ENCODE data around the gene PLGLB2.
"Not testable (repeated sequence)": the region's sequence is repeated elsewhere in the genome, so short reads cannot be mapped to it uniquely, and the experiment has no call there.

The PLGLB2 gene

DNA sequence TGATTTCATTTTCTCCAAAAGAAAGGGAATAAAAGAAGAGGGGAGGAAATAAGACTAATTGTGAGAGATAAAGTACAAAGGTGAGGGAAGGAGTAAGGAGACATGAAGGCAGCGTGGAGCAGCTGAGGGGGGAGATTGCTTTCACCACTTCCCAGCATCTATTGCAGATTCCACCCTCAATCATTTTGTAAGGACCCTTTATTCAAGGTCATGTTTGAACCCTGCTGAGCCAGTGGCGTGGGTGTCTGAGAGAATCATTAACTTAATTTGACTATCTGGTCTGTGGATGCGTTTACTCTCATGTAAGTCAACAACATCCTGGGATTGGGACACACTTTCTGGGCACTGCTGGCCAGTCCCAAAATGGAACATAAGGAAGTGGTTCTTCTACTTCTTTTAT lies at the start of gene PLGLB2:
PLGLB2 (plus strand) TSS at position 297 of the 400 bp plus-strand sequence; CDS start at position 364, 67 bp downstream.
- not testable (repeated sequence) for H3K36me3 ChIP-seq (ENCODE audit: control insufficient read depth, insufficient read depth, low read length); DNase-seq (ENCODE audit: extremely low read depth, insufficient read length)

DNA sequence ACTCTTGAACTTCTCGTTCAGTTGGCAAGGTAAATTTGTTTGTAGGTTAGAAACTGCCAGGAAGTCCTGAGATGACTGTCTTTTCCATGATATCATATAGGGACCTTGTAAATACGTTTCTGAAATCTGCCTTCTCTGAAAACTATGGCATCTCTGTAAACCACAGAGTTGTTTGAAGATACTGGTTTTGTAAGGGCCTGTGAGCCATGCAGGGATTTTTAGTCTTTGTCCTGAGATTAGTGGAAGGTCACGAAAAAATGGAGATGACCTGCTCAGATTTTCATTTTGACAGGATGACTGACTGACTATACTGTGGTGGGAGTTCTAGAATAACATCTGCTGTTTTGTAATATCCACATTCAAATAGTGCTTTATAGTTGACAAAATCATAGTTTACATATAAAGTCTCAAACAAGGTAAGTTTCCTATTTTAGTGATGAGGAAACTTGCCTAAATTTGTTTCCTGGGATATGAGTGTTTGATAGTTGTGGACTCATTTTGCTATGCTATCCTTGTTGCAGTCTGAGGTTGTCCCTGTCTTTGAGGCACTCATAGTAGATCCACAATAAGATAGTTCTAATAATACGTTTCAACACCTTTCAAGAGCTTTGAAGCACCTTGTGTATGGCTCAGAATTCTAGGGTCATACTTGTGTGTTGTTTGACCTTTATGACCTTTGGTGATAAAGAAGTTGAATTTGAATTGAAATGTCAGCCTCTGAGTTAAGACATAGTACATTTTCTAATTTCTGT lies 43.1 kb upstream of the PLGLB2 start:
- not testable (repeated sequence) for H3K27me3 ChIP-seq (replicated peaks; ENCODE audit: control insufficient read depth, insufficient read depth, low read length); H3K36me3 ChIP-seq (ENCODE audit: control insufficient read depth, insufficient read depth, low read length); DNase-seq (ENCODE audit: extremely low read depth, insufficient read length); H3K4me3 ChIP-seq (replicated peaks; ENCODE audit: low read depth, low read length)

More for the DNA sequence above, at the start of gene PLGLB2:
- H3K4me3 ChIP-seq (replicated peaks; ENCODE audit: low read depth, low read length); H3K27me3 ChIP-seq (replicated peaks; ENCODE audit: control insufficient read depth, insufficient read depth, low read length): not testable (repeated sequence)

DNA sequence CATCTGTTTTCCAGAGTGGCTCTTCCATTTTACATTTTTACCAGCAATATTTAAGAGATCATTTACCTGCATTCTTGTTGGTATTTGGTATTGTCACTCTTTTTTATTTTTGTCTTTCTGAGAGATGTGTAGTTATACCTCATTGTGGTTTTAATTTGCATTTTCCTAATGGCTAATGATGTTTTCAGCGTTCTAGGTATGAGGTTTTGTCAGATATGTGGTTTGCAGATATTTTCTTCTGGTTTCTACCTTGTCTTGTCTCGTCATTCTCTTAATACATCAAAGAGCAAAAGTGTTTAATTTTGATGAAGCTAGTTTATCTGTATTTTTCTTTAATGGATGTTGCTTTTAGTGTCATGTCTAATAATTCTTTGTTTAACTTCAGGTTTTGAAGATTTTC lies 39.5 kb upstream of the PLGLB2 start:
- not testable (repeated sequence) for DNase-seq (ENCODE audit: extremely low read depth, insufficient read length); H3K4me3 ChIP-seq (replicated peaks; ENCODE audit: low read depth, low read length); H3K36me3 ChIP-seq (ENCODE audit: control insufficient read depth, insufficient read depth, low read length); H3K27me3 ChIP-seq (replicated peaks; ENCODE audit: control insufficient read depth, insufficient read depth, low read length)

DNA sequence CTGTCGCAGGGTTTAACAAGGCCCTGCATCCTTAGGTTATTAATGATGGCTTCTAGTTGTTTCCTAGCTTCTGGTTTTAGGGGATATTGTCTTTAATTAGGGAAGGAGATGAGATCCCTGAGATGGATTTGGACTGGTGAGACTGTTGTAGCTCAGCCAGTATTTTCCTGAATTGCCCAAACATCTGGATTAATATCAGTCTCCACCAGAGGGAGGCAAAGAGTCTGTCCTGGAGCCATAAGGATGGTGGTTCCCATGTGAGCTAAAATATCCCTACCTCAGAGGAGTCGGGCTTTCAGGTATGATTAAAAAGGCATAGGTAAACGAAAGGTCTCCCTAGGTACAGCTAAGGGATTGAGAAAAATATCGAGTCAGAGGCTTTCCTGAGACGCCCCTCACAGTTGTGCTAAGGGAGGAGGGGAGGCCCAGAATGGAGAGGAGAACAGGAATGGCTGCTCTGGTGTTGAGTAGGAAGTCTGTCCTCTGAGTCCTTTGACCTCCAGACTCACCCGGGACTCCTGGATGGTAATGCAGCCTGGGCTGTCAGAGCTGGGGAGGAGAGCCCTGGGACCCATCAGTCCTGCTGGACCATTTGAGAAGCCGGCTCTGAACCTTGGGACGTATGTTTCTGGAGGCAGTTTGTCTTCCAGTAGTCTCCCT lies 19.8 kb upstream of the PLGLB2 start:
- DNase-seq (ENCODE audit: extremely low read depth, insufficient read length) = not testable (repeated sequence)

DNA sequence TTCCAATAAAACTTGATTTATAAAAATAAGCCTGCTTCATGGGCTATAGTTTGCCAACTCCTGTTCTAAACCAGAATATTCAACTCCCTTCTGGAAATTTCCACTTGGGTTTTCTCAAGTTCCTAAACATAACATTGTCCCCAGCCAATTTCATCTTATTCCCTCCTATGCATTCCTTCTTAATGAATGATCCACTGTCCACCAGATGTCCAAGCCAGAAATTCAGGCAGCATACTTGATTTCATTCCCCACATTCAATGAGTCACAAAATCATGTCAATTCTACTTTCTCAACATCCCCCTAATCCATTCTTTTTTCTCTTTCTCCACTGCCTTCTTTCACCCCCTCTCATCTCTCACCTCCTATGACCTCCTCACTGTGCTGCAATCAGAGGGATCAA lies 7.0 kb upstream of the PLGLB2 start:
- DNase-seq (ENCODE audit: extremely low read depth, insufficient read length); H3K27me3 ChIP-seq (replicated peaks; ENCODE audit: control insufficient read depth, insufficient read depth, low read length); H3K4me3 ChIP-seq (replicated peaks; ENCODE audit: low read depth, low read length); H3K36me3 ChIP-seq (ENCODE audit: control insufficient read depth, insufficient read depth, low read length): not testable (repeated sequence)

More for the DNA sequence above, 19.8 kb upstream of the PLGLB2 start:
- H3K36me3 ChIP-seq (ENCODE audit: control insufficient read depth, insufficient read depth, low read length); H3K27me3 ChIP-seq (replicated peaks; ENCODE audit: control insufficient read depth, insufficient read depth, low read length); H3K4me3 ChIP-seq (replicated peaks; ENCODE audit: low read depth, low read length): not testable (repeated sequence)

DNA sequence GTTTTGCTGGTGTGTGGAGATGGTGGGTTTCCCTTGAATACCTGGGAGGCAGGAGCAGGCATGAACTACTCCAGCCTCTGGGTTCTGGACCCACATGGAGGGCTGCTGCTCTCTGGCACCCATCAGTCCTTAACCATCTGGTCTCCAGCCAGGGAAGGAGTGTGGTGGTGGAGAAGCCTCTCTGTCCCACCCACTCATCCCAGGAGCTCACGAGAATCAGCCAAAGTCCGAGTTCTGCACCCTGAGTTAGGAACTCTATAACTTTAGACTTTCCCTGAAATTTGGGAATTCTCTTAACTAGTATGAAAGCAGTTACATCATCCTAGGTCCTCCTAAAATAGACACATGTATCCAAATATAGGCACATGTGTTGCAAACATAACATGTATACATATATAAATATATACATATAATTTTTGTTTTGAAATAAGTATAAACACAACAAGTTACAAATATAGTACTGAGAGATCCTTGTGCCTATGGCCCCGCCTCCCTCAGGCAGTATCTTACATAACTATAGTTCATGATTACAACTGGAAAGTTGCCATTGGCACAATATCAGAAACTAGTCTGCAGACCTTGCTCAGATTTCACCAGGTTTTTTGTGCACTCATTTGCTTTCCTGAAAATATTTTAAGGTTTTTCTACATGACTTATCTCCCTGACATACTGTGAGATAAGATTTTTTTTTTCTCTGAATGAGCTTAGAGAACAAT lies 5.3 kb upstream of the PLGLB2 start:
- H3K27me3 ChIP-seq (replicated peaks; ENCODE audit: control insufficient read depth, insufficient read depth, low read length); H3K36me3 ChIP-seq (ENCODE audit: control insufficient read depth, insufficient read depth, low read length); H3K4me3 ChIP-seq (replicated peaks; ENCODE audit: low read depth, low read length); DNase-seq (ENCODE audit: extremely low read depth, insufficient read length): not testable (repeated sequence)

DNA sequence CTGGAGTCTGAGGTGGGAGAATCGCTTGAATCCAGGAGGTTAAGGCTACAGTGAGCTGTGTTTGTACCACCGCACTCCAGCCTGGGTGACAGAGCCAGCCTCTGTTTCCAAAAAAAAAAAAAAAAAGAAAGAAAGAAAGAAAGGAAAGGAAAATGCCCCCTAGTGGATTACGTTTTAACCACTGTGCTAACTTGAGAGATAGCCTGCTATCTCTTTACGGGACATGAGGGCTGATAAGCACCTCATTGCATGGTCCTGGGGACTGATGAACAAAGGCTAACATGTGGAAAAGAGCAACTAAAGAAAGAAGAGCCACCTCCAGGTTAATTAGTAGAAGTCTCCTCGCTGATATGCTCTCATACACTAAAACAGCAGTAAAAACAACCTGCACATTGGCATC lies 4.2 kb upstream of the PLGLB2 start:
- H3K27me3 ChIP-seq (replicated peaks; ENCODE audit: control insufficient read depth, insufficient read depth, low read length); DNase-seq (ENCODE audit: extremely low read depth, insufficient read length); H3K36me3 ChIP-seq (ENCODE audit: control insufficient read depth, insufficient read depth, low read length); H3K4me3 ChIP-seq (replicated peaks; ENCODE audit: low read depth, low read length): not testable (repeated sequence)

DNA sequence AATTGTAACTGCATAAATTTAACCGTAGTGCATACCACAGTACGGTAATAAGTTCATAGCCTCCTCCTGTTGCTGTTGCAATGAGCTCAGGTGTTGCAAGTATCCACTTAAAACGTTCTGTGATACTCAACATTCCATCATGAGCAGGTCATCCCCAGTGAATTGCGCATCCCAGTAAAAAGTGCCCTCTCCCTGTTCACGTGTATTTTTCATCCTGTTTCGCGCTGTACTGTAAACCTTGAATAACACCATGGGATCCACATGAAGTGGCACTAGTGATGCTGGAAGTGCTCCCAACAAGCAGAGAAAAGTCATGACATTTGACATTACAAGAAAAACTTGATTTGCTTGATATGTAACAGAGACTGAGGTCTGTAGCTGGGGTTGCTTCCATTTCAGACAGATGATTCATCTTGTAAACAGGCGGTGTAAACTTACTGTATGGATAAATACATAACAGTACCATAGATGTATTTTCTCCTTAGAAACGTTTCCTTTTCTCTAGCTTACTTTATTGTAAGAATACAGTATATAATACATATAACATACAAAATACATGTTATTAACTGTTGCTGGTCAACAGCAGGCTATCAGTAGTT lies 2.4 kb upstream of the PLGLB2 start:
- H3K4me3 ChIP-seq (replicated peaks; ENCODE audit: low read depth, low read length); DNase-seq (ENCODE audit: extremely low read depth, insufficient read length); H3K27me3 ChIP-seq (replicated peaks; ENCODE audit: control insufficient read depth, insufficient read depth, low read length); H3K36me3 ChIP-seq (ENCODE audit: control insufficient read depth, insufficient read depth, low read length): not testable (repeated sequence)

DNA sequence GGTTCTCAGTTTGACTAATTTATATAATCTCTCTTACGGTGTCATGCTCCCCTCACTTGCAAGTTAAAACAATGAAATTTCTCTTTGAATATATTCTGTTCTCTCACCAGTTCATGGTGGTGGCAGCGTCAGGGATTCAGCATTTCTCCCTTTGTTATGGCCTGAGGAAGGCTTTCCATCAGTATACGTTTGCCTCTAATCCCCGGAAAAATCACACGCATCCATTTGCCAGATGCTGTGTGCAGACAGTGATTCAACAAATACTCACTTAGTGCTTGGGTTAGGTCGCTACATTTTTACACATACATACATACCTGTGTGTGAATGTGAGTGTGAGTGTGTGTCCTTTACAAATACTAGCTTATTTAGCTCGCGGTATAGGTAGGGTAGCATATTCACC lies 637 bp downstream of the PLGLB2 start:
- H3K27me3 ChIP-seq (replicated peaks; ENCODE audit: control insufficient read depth, insufficient read depth, low read length); DNase-seq (ENCODE audit: extremely low read depth, insufficient read length); H3K36me3 ChIP-seq (ENCODE audit: control insufficient read depth, insufficient read depth, low read length); H3K4me3 ChIP-seq (replicated peaks; ENCODE audit: low read depth, low read length): not testable (repeated sequence)

DNA sequence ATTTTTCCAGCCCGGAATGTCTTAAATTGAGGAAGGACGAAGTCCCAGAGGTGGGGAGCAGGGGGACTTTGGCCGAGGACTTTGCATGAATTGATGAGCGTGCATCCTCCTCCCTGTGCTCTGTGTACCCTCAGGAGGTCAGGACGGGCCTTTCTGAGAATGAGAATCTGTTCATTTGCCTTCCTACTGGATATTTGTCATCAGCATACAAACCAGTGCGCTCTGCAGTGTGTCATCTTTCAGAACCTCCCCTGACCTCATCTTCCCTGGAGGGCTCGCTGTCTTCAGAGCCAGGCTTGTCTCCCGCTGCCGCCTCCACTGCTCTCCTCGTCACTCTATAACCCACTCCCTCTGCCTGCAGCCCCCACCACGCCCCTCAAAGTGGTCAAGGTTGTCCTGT lies 2.7 kb downstream of the PLGLB2 start:
- not testable (repeated sequence) for H3K4me3 ChIP-seq (replicated peaks; ENCODE audit: low read depth, low read length); H3K36me3 ChIP-seq (ENCODE audit: control insufficient read depth, insufficient read depth, low read length); H3K27me3 ChIP-seq (replicated peaks; ENCODE audit: control insufficient read depth, insufficient read depth, low read length); DNase-seq (ENCODE audit: extremely low read depth, insufficient read length)

DNA sequence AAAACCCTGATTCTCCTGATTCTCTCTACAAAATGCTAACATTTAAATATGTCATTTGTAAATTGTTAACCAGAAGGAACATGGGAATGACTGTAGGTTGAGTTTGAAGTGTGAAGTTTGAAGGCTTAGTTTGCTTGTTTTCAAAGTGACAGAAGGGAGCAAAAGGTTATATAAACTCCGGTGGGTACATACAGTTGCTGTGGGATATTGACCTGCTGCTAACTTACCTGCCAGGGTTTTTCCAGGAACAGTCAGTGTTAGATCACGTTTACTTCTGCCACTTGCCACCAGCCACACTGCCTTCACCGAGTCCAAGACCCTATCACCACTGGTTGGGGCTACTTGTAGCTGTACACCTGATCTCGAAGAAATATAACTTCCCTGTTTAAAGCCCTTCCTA lies 6.9 kb downstream of the PLGLB2 start:
- H3K27me3 ChIP-seq (replicated peaks; ENCODE audit: control insufficient read depth, insufficient read depth, low read length); DNase-seq (ENCODE audit: extremely low read depth, insufficient read length): not testable (repeated sequence)

More for the DNA sequence above, 6.9 kb downstream of the PLGLB2 start:
- H3K36me3 ChIP-seq (ENCODE audit: control insufficient read depth, insufficient read depth, low read length); H3K4me3 ChIP-seq (replicated peaks; ENCODE audit: low read depth, low read length): not testable (repeated sequence)

All from GM06990 (cell line).